HTR-8/SVneo (cell line): ENCODE data around the gene RGPD4.
A peak's percentile ranks its signal among the peaks of the same experiment; 100 is the strongest.
"Not testable (repeated sequence)": the region's sequence is repeated elsewhere in the genome, so short reads cannot be mapped to it uniquely, and the experiment has no call there.

Experiments used
- DNase-seq: peaks from one replicate; pipeline ENCODE4 v3.0.0; 2011; ENCODE audit warnings: low spot score, mixed read lengths; ENCODE audit not compliant: insufficient read length
- FAIRE-seq: peaks from 2 replicates; lab custom pipeline; 2011; peaks lifted over from hg19 to GRCh38; lab: Jason Lieb, UNC

The RGPD4 gene

DNA sequence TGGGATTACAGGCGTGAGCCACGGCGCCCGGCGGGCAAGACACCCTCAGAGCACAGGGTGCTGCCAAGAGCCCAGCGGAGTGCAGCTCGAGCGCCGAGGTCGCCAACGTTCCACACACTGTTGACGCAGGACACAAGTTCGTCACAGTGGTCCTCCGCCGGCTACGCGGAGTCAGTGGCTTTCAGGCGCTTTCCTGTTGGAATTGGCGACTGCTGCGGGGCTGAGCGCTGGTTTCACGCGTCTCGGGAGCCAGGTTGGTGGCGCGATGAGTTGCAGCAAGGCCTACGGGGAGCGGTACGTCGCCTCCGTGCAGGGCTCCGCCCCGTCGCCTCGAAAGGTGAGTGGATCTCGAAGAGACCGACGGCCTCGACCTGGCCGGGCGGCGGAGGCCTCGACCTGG lies at the start of gene RGPD4:
Gene RGPD4 (plus strand): TSS at position 144 of the 400 bp plus-strand sequence. CDS start 122 bp downstream, at position 266.
- not testable (repeated sequence) for FAIRE-seq, DNase-seq

DNA sequence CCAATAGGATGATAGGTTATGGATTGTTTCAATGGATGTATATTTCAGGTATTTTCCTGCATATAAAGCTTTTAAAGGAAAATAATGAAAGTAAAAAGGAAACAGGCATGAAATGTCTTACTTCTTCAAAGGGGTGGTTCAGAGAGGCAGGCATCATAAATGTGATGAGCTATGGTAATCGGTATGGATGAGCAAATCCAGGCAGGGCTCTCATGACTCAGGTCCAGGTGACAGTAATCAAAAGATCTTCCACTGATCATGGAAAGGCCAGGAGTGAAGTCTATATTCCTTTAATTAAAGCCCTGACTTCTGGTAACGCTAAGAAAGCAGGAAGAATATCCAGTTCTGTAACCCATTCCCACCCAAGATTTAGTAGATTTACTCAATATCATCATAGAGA lies 48.7 kb upstream of the RGPD4 start:
- no peak for FAIRE-seq
- no peak for DNase-seq

DNA sequence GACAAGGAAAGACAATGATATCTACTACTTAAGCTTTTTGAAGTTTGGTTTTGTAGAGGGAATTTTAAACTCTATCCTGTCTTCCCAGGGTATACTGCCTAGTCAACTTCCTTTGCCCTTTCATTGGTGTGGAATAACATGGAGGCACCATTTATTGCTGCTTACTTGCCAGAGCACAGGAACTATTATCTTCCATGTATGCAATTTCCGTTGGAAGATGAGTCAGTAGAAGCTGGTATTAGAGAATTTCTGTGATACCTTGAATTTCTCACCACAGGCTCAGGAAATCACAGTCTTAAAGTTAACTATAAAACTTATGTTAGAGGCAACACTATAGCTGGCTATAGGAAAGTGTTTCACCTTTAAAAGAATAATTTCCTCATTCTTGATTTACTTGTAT lies 40.9 kb upstream of the RGPD4 start:
- FAIRE-seq (no peak), DNase-seq (no peak)

- no peak for DNase-seq
- no peak for FAIRE-seq
Observed at GRCh38 chr2:107790837-107791236, 35.9 kb upstream of the RGPD4 start.

DNA sequence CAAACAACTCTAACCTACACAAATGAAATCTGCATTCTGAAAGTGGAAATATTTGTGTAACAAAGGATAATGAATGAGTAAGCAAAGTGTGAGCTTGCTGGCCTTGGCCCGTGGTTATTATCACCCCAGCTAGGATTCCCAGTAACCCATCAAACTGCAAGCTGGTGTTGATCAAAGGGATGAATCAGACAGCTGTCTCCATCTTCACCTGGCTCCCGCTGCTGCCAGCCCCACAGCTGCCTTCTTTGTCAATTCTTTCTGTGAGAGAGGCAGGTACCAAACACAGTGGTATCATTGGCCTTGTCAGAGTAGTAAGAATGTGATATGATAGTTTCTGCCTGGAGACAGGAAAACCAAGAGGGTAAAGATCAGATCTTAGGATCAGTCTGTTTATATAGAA lies 25.2 kb upstream of the RGPD4 start:
- FAIRE-seq = no peak
- no peak for DNase-seq

- FAIRE-seq (no peak), DNase-seq (no peak)
Observed at GRCh38 chr2:107804608-107805498, 21.8 kb upstream of the RGPD4 start.

- no peak for FAIRE-seq
- no peak for DNase-seq
Observed at GRCh38 chr2:107806901-107807300, 19.8 kb upstream of the RGPD4 start.

DNA sequence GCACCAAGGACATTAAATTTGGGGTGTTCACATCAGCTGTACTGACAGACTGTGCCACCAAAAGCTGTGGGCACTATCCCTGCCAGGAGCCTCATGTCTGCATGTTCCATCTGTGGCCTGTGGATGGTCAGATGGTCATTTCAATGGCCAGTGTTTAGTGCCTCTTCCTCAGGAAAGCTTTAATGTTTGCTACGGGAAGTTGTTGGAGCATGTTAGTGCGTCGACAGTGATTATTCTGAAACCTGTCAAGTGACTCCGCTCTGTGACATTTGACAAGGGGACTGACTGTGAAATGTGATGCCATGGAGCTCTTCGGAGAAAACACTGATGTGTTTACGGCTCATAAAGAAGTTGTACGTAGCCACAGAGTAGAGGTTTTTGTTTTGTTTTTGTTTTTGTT lies 18.7 kb upstream of the RGPD4 start:
- FAIRE-seq = no peak

DNA sequence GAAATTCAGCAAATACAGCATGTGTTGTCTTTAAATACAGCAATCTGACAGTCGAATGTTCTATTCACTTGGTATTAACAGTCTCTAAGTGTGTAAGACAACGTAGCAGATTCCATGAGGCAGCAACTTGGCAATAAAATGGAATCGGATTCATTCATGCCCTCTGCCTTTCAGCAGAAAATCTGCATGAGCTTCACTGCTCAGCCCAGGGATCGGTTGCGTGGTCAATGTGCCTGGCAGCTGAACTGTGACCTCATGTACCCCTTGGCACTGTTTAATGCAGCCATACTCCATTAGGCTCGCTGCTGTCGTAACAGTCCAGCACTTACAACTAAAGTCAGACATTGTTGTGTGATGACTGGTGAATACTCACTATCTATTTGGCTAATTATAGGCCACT lies 17.7 kb upstream of the RGPD4 start:
- DNase-seq (no peak), FAIRE-seq (peak; percentile 36)

More for the DNA sequence above, 18.7 kb upstream of the RGPD4 start:
- DNase-seq = no peak

- FAIRE-seq (no peak), DNase-seq (no peak)
Observed at GRCh38 chr2:107809835-107810234, 16.9 kb upstream of the RGPD4 start.

DNA sequence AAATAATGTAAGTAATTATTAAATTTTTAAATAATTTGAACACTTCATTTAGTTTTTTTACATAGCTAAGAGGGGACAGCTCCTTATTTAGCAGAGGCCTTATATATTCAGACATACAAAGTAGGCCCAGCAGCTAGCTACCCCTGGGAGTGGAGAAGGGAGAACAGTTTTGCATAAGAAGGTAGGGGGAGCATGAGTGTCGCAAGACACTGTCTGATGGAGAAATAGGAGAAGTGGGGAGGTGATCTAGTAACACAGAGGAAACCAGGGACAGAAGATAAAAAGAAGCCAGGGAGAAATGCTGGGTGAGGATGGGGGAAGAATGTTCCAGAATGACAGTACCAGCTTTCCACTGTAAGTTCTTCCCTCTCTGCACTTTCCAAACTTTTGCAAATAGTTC lies 16.0 kb upstream of the RGPD4 start:
- no peak for DNase-seq

GRCh38 chr2:107811411-107811810 lies 15.3 kb upstream of the RGPD4 start:
- no peak for FAIRE-seq
- no peak for DNase-seq

More for the DNA sequence above, 16.0 kb upstream of the RGPD4 start:
- no peak for FAIRE-seq

DNA sequence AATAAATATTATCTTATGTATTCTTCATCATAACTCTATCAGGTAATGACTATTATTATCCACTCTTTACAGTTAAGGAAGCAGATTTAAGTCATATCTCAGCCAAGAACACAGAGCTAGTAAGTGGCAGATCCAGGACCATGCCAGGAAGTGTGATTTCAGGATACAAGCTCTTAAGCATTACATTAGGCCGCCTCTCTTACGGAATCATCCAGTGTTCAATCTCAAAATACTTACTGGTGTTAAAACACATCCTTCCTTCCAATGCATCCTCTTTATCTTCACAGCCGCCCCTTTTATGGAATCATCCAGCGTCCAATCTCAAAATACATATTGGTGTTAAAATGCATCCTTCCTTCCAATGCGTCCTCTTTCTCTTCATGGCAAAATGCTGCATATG lies 14.7 kb upstream of the RGPD4 start:
- no peak for DNase-seq
- FAIRE-seq = no peak

- FAIRE-seq (no peak), DNase-seq (no peak)
Observed at GRCh38 chr2:107817378-107817777, 9.3 kb upstream of the RGPD4 start.

DNA sequence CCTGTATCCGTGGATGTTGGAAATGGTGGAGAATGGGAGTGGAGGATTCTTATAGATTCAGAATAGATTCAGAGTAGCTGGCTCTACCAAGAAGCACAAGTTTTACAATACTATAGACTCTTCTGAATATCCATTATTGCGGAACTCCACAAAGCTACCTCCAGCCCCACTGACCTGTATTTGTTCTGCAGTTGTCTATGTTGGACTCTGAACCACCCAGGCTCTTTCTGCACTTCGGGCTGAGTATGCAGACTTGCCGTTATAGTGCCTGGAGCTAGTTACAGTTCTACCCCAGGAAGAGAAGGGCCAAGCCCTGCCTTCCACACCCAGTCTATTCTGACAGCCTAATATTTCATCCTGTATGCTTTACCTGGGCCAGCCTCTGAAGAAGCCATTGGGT lies 4.4 kb upstream of the RGPD4 start:
- DNase-seq (no peak), FAIRE-seq (no peak)

DNA sequence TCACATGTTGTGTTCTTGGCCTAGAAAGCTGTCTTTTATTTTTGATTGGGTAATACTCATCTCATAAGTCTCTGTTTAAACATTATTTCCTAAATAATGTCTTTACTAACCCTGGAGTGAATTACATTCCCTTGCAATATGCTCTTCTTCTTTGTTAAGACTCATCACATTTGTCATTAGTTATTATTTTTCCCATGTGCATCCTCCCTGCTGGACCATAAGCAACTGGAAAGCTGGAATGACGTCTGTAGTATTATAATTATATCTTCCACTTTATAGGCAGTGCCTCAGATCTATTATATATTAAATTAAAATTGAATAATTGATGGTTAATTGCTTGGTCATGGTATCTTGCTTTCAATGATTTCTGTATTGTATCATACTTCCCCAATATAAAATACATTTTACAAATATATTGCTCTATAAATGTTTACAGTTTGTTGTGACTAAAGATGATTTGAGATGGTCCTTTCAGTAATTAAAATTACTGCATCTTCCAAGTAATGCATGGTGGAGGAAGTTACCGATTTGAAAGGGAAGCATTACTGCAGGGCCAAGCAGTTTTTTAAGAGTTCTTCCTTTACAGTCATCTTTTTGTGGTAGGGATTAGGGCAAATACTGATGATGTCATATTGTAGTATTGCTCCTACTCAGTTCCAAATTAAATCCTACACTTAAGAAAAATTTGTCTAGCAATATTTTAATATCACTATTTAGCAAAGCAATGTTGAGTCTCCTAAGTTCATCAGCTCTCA lies 2.1 kb upstream of the RGPD4 start:
- DNase-seq (no peak), FAIRE-seq (no peak)

DNA sequence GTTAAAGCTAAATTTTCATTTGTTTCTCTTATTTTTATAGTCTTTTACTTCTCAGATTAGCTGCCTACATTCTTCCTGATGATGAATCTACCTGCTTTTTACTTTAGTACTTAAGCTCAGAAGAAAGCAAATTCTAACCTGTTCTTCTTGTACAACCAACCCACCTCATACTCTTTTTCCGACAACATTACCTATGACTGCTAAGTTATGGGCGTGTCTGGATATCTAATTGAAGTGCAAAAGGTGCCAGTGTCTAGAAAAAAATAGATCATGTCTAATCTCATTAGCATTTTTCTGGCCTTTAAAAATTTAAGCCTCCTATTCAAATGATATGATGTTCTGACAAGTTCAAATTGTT lies 1.5 kb upstream of the RGPD4 start:
- FAIRE-seq = no peak
- no peak for DNase-seq

- not testable (repeated sequence) for DNase-seq, FAIRE-seq
Observed at GRCh38 chr2:107829514-107829913, 2.8 kb downstream of the RGPD4 start.

DNA sequence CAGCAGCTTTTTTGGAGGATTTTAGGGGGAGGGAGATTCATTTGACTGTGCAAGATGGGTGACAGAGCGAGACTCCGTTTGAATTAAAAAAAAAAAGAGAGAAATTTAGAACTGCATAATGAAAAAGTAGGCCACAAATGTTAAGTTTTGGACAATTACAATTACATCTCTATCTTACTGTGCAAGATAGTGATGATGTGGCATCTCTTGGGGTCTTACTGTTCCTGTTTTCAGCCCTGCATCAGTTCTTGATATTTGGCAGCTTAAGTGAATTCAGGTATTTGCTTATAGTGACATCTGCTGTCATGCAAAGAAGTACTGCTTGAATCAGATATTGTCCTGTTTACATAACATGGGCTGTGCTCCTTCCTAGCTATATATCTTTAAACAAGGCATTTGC lies 6.5 kb downstream of the RGPD4 start:
- FAIRE-seq = not testable (repeated sequence)

DNA sequence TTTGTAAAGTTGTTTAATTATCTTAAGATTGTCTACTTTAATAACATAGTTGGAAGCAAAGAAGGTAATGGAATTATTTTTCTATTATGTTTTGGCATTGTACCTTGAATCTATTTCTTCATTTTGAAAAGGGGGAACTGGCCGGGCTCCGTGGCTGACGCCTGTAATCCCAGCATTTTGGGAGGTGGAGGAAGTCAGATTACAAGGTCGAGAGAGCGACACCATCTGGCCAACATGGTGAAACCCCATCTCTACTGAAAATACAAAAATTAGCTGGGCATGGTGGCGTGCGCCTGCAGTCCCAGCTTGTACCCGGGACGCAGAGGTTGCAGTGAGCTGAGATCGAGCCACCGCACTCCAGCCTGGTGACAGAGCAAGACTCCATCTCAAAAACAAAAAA lies 6.9 kb downstream of the RGPD4 start:
- FAIRE-seq, DNase-seq: not testable (repeated sequence)

More for the DNA sequence above, 6.5 kb downstream of the RGPD4 start:
- DNase-seq = not testable (repeated sequence)

DNA sequence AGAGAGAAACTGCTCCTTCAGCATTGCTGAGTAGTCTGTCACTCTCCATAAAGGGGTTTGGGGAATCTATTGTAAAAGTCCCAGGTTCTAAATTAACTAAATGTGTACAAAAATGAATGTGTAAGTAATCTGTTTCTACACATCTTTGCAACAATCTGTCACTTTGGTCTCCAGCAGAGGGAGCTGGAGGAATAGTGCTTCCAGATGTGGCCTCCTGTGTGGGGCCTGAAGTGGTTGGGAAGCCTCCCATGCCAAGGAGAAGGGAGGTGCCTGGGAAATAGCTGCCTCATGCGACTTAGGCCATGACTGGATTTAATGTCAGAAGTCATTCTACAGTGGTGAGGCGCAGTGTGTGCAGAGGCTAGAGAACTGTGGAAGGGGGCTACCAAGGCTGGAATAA lies 89.4 kb downstream of the RGPD4 start:
- FAIRE-seq = peak; percentile 38
- DNase-seq = not testable (repeated sequence)
